H9 (cell line): ENCODE data around the gene MICALL1. TPM values are rescaled to one million over a fixed set of nuclear protein-coding genes. Genes with fewer than 3 reads are reported as not detected.

ENCODE experiments used
- DNase-seq: peaks from one replicate; pipeline ENCODE4 v3.0.0-alpha.2; 2017
- H2AFZ ChIP-seq: one replicate; pipeline ENCODE4 v1.6.1; 2013; ENCODE audit warnings: mild to moderate bottlenecking, low read length, control low read depth, moderate library complexity
- H2AK5ac ChIP-seq: 2 replicates; pipeline ENCODE4 v1.6.1; 2013; ENCODE audit warnings: low read length, control low read depth, mixed read lengths; ENCODE audit not compliant: insufficient read length
- H2BK120ac ChIP-seq: one replicate; pipeline ENCODE4 v1.6.1; 2013; ENCODE audit warnings: low read depth, mild to moderate bottlenecking, low read length, control low read depth, inconsistent platforms; ENCODE audit not compliant: poor library complexity, severe bottlenecking
- H2BK12ac ChIP-seq: 2 replicates; pipeline ENCODE4 v1.6.1; 2013; ENCODE audit warnings: low read length, control low read depth, mixed read lengths, low read depth; ENCODE audit not compliant: insufficient read length
- H2BK15ac ChIP-seq: 2 replicates; pipeline ENCODE4 v1.6.1; 2013; ENCODE audit warnings: low read depth, low read length, control low read depth
- H2BK20ac ChIP-seq: one replicate; pipeline ENCODE4 v1.6.1; 2013; ENCODE audit warnings: low read depth, mild to moderate bottlenecking, low read length, control low read depth, inconsistent platforms; ENCODE audit not compliant: poor library complexity, severe bottlenecking
- H2BK5ac ChIP-seq: 2 replicates; pipeline ENCODE4 v1.6.1; 2013; ENCODE audit warnings: low read length, control low read depth, mixed read lengths; ENCODE audit not compliant: insufficient read length
- H3K14ac ChIP-seq: 2 replicates; pipeline ENCODE4 v1.6.1; 2013; ENCODE audit warnings: low read length, control low read depth; ENCODE audit not compliant: insufficient read depth
- H3K18ac ChIP-seq: 2 replicates; pipeline ENCODE4 v1.6.1; 2013; ENCODE audit warnings: low read depth, mild to moderate bottlenecking, mixed read lengths, low read length, control low read depth; ENCODE audit not compliant: insufficient read length
- H3K23ac ChIP-seq: 2 replicates; pipeline ENCODE4 v1.6.1; 2013; ENCODE audit warnings: low read length, control low read depth, mixed read lengths, low read depth; ENCODE audit not compliant: insufficient read length
- H3K23me2 ChIP-seq: 2 replicates; pipeline ENCODE4 v1.6.1; 2013; ENCODE audit warnings: low read depth, mild to moderate bottlenecking, mixed read lengths, low read length, control low read depth; ENCODE audit not compliant: insufficient read length, poor library complexity, severe bottlenecking
- H3K27ac ChIP-seq: 2 replicates; pipeline ENCODE4 v1.5.1; 2013; ENCODE audit warnings: low read length, control low read depth, mixed read lengths, low read depth; ENCODE audit not compliant: insufficient read length
- H3K27me3 ChIP-seq: 2 replicates; pipeline ENCODE4 v1.6.1; 2013; ENCODE audit warnings: low read length, control low read depth, inconsistent platforms; ENCODE audit not compliant: insufficient read depth
- H3K4ac ChIP-seq: 2 replicates; pipeline ENCODE4 v1.6.1; 2013; ENCODE audit warnings: low read depth, mild to moderate bottlenecking, control low read depth, inconsistent platforms, low read length, moderate library complexity
- H3K4me1 ChIP-seq: 2 replicates; pipeline ENCODE4 v1.6.1; 2013; ENCODE audit warnings: low read length, control low read depth, inconsistent platforms; ENCODE audit not compliant: insufficient read depth
- H3K4me2 ChIP-seq: 2 replicates; pipeline ENCODE4 v1.6.1; 2013; ENCODE audit warnings: low read length, control low read depth, mixed read lengths; ENCODE audit not compliant: insufficient read length, insufficient read depth
- H3K56ac ChIP-seq: 2 replicates; pipeline ENCODE4 v1.6.1; 2013; ENCODE audit warnings: low read depth, mild to moderate bottlenecking, mixed read lengths, low read length, control low read depth; ENCODE audit not compliant: insufficient read length
- H3K79me1 ChIP-seq: 2 replicates; pipeline ENCODE4 v1.6.1; 2013; ENCODE audit warnings: low read depth, mild to moderate bottlenecking, moderate library complexity, low read length, control low read depth, inconsistent platforms; ENCODE audit not compliant: insufficient read depth, poor library complexity, severe bottlenecking
- H3K79me2 ChIP-seq: 2 replicates; pipeline ENCODE4 v1.6.1; 2013; ENCODE audit warnings: low read length, control low read depth, inconsistent platforms; ENCODE audit not compliant: insufficient read depth
- H3K9ac ChIP-seq: 2 replicates; pipeline ENCODE4 v1.6.1; 2013; ENCODE audit warnings: low read length, control low read depth, mixed read lengths; ENCODE audit not compliant: insufficient read length; ENCODE audit errors: extremely low read depth
- H3K9me3 ChIP-seq: one replicate; pipeline ENCODE4 v1.6.1; 2013; ENCODE audit warnings: low read depth, low read length, inconsistent platforms; ENCODE audit not compliant: control insufficient read depth
- H3T11ph ChIP-seq: one replicate; pipeline ENCODE4 v1.6.1; 2013; ENCODE audit warnings: mild to moderate bottlenecking, low read length, control low read depth, inconsistent platforms
- H4K20me1 ChIP-seq: one replicate; pipeline ENCODE4 v1.6.1; 2013; ENCODE audit not compliant: control insufficient read depth, insufficient read length, insufficient read depth
- H4K5ac ChIP-seq: 2 replicates; pipeline ENCODE4 v1.6.1; 2013; ENCODE audit warnings: low read depth, mild to moderate bottlenecking, mixed read lengths, low read length, control low read depth; ENCODE audit not compliant: insufficient read length
- H4K8ac ChIP-seq: replicated peaks from 2 replicates; pipeline ENCODE4 v1.6.1; 2013; ENCODE audit warnings: low read length, control low read depth, mixed read lengths, low read depth; ENCODE audit not compliant: insufficient read length
- H4K91ac ChIP-seq: 2 replicates; pipeline ENCODE4 v1.6.1; 2013; ENCODE audit warnings: low read depth, mild to moderate bottlenecking, moderate library complexity, mixed read lengths, low read length, control low read depth; ENCODE audit not compliant: insufficient read length
- H3K27ac Mint-ChIP-seq, 3 experiments: 2 replicates in 2 of 3; 3 replicates in 1 of 3; pipeline ENCODE4 v1.8.0; 2020 to 2021; ENCODE audit warnings: mixed read lengths in 3 of 3, mild to moderate bottlenecking in 1 of 3, moderate library complexity in 1 of 3
- H3K27me3 Mint-ChIP-seq: 2 replicates; pipeline ENCODE4 v1.8.0; 2021; ENCODE audit warnings: low read depth, mild to moderate bottlenecking, moderate library complexity, mixed read lengths
- H3K36me3 Mint-ChIP-seq, 3 experiments: 2 replicates in 2 of 3; 3 replicates in 1 of 3; pipeline ENCODE4 v1.8.0; 2020 to 2021; ENCODE audit warnings: low read depth in 3 of 3, mixed read lengths in 3 of 3; ENCODE audit not compliant: insufficient read depth in 1 of 3
- H3K4me1 Mint-ChIP-seq, 2 experiments: 2 replicates each; pipeline ENCODE4 v1.8.0; 2020; ENCODE audit warnings: mixed read lengths in 2 of 2
- H3K4me3 Mint-ChIP-seq, 2 experiments: 2 replicates in 1 of 2; 3 replicates in 1 of 2; pipeline ENCODE4 v1.8.0; 2020 to 2021; ENCODE audit warnings: mild to moderate bottlenecking in 2 of 2, mixed read lengths in 2 of 2, moderate library complexity in 1 of 2
- H3K9me3 Mint-ChIP-seq, 2 experiments: 2 replicates in 1 of 2; 3 replicates in 1 of 2; pipeline ENCODE4 v1.8.0; 2020; ENCODE audit warnings: mild to moderate bottlenecking in 2 of 2, mixed read lengths in 2 of 2, moderate library complexity in 1 of 2
- CTCF ChIP-seq: fragments of 200-600 bp; sonication (generic); conservative IDR thresholded peaks from 3 replicates; pipeline ENCODE4 v1.8.0; 2021; ENCODE audit warnings: antibody characterized with exemption, mild to moderate bottlenecking
- WGBS: extraction: QIAGEN DNeasy Blood & Tissue Kit; methylation state at CpG from one replicate; pipeline ENCODE4 v1.1.7; 2013; ENCODE audit warnings: missing lambda C conversion rate, low lambda C conversion rate, mixed read lengths; ENCODE audit not compliant: insufficient read length; ENCODE audit errors: extremely low coverage; 5-methylcytosine and 5-hydroxymethylcytosine counted together
- total RNA-seq: library from RNA; stranded (reverse); gene quantifications from 2 replicates; pipeline ENCODE4 v1.2.1, GENCODE V29; 2021

The MICALL1 gene
- total RNA-seq, 1 experiment from 2014 or later: 33.3 TPM

- no peak for TF ChIP-seq CTCF
- DNase-seq: no peak
- Histone ChIP-seq H2AK5ac (no peak overlapping the region), H2BK20ac (no peak overlapping the region), H3K23ac (no peak overlapping the region), H4K91ac (no peak overlapping the region), H2BK120ac (no peak overlapping the region), H2BK15ac (no peak overlapping the region), H3K9me3 (no peaks in the 10 kb centered on the region), H3K27me3 (no peaks in the 10 kb centered on the region), H2BK12ac (no peak overlapping the region), H3K56ac (no peak overlapping the region), H3K79me1 (no peaks in the 10 kb centered on the region), H3K4ac (no peak overlapping the region), H4K5ac (no peak overlapping the region), H3K4me2 (no peak overlapping the region), H3K4me1 (no peaks in the 10 kb centered on the region), H3K23me2 (peaks cover 2% of the 10 kb centered on the region), H3K9ac (no peak overlapping the region), H4K8ac (no peak overlapping the region), H3K79me2 (no peaks in the 10 kb centered on the region), H4K20me1 (no peaks in the 10 kb centered on the region), H3K18ac (no peak overlapping the region), H3K27ac (no peak overlapping the region), H2BK5ac (no peak overlapping the region), H3K14ac (no peak overlapping the region), H3T11ph (no peak overlapping the region), H2AFZ (no peak overlapping the region)
- no CpG with 5 or more reads among the region's 32 CpGs for WGBS
- Mint-ChIP-seq H3K4me3 (no peak overlapping the region), H3K27me3 (no peaks in the 10 kb centered on the region), H3K36me3 (peaks cover 0 to 51% (median 23%) of the 10 kb centered on the region in 3 experiments; a peak in 6 of 7 replicates), H3K4me1 (0 out of 4 replicates have a peak, but pooled peaks cover 0 to 3% of the 10 kb centered on the region in 2 experiments), H3K9me3 (no peaks in the 10 kb centered on the region), H3K27ac (no peak overlapping the region)
Measured at GRCh38 chr22:37926771-37927636, 20.9 kb downstream of the MICALL1 start.
